ENCODE measurements around the gene FAM53A. TPM values are rescaled to one million over a fixed set of nuclear protein-coding genes. Genes with fewer than 3 reads are reported as not detected.
A peak's percentile ranks its signal among the peaks of the same experiment; 100 is the strongest.

The FAM53A gene
- total and polyA plus RNA-seq, 2 of the 13 experiments (the other 11 are each of a cell fraction or from before 2014, with no cell fraction given): 0.48 to 1.1 TPM

- TF ChIP-seq, protein P1, sequence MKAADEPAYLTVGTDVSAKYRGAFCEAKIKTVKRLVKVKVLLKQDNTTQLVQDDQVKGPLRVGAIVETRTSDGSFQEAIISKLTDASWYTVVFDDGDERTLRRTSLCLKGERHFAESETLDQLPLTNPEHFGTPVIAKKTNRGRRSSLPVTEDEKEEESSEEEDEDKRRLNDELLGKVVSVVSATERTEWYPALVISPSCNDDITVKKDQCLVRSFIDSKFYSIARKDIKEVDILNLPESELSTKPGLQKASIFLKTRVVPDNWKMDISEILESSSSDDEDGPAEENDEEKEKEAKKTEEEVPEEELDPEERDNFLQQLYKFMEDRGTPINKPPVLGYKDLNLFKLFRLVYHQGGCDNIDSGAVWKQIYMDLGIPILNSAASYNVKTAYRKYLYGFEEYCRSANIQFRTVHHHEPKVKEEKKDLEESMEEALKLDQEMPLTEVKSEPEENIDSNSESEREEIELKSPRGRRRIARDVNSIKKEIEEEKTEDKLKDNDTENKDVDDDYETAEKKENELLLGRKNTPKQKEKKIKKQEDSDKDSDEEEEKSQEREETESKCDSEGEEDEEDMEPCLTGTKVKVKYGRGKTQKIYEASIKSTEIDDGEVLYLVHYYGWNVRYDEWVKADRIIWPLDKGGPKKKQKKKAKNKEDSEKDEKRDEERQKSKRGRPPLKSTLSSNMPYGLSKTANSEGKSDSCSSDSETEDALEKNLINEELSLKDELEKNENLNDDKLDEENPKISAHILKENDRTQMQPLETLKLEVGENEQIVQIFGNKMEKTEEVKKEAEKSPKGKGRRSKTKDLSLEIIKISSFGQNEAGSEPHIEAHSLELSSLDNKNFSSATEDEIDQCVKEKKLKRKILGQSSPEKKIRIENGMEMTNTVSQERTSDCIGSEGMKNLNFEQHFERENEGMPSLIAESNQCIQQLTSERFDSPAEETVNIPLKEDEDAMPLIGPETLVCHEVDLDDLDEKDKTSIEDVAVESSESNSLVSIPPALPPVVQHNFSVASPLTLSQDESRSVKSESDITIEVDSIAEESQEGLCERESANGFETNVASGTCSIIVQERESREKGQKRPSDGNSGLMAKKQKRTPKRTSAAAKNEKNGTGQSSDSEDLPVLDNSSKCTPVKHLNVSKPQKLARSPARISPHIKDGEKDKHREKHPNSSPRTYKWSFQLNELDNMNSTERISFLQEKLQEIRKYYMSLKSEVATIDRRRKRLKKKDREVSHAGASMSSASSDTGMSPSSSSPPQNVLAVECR (CRISPR knock-in tag; IDR thresholded peaks at IDR 0.05; ENCODE audit: borderline replicate concordance): no peak; the same call in 1 of the 2 replicates
- TF ChIP-seq MAFG (CRISPR knock-in tag; IDR thresholded peaks at IDR 0.05): no peak
- no peak for TF ChIP-seq HOXD1 (CRISPR knock-in tag; IDR thresholded peaks at IDR 0.05)
- no peak for TF ChIP-seq ZBTB33 (CRISPR knock-in tag; IDR thresholded peaks at IDR 0.05)
- no peak for TF ChIP-seq ZNF609 (CRISPR knock-in tag; IDR thresholded peaks at IDR 0.05; ENCODE audit: borderline replicate concordance)
- no peak for TF ChIP-seq KDM1A (CRISPR knock-in tag; IDR thresholded peaks at IDR 0.05)
- no peak for TF ChIP-seq TBP (CRISPR knock-in tag; IDR thresholded peaks at IDR 0.05)
- TF ChIP-seq TEF (CRISPR knock-in tag; IDR thresholded peaks at IDR 0.05): no peak
- TF ChIP-seq ZBTB7B (CRISPR knock-in tag; IDR thresholded peaks at IDR 0.05): no peak
- no peak for TF ChIP-seq ZNF335 (CRISPR knock-in tag; IDR thresholded peaks at IDR 0.05)
- TF ChIP-seq STAG1 (CRISPR knock-in tag; IDR thresholded peaks at IDR 0.05): no peak
- no peak for TF ChIP-seq ZBTB3 (CRISPR knock-in tag; IDR thresholded peaks at IDR 0.05; ENCODE audit: borderline replicate concordance, low read depth)
- 0 out of 2 replicates have a peak, but pooled peaks have one; percentile 53 for TF ChIP-seq ZNF446 (CRISPR knock-in tag; IDR thresholded peaks at IDR 0.05)
- TF ChIP-seq ZNF260 (CRISPR knock-in tag; IDR thresholded peaks at IDR 0.05; ENCODE audit: borderline replicate concordance, low read depth): no peak
- TF ChIP-seq, protein P2, sequence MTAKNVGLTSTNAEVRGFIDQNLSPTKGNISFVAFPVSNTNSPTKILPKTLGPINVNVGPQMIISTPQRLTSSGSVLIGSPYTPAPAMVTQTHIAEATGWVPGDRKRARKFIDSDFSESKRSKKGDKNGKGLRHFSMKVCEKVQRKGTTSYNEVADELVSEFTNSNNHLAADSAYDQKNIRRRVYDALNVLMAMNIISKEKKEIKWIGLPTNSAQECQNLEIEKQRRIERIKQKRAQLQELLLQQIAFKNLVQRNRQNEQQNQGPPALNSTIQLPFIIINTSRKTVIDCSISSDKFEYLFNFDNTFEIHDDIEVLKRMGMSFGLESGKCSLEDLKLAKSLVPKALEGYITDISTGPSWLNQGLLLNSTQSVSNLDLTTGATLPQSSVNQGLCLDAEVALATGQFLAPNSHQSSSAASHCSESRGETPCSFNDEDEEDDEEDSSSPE (CRISPR knock-in tag; IDR thresholded peaks at IDR 0.05): no peak
- TF ChIP-seq ZFYVE20 (CRISPR knock-in tag; IDR thresholded peaks at IDR 0.05; ENCODE audit: borderline replicate concordance, low read depth): no peak
These were observed at the start of gene FAM53A (continued) for GRCh38 chr4:1683736-1684505.

Measured in HepG2 (cell line).